Endodermal cell (in vitro differentiated cells): ENCODE results near the gene KCNAB2. TPM values are rescaled to one million over a fixed set of nuclear protein-coding genes. Genes with fewer than 3 reads are reported as not detected.

ENCODE experiments used
- DNase-seq: peaks from one replicate; pipeline ENCODE4 v3.0.0-alpha.2; 2017
- H3K27ac ChIP-seq: 2 replicates; pipeline ENCODE4 v1.5.1; 2013; ENCODE audit warnings: mild to moderate bottlenecking, low read depth, low read length, moderate library complexity
- H3K27me3 ChIP-seq: 2 replicates; pipeline ENCODE4 v1.6.1; 2013; ENCODE audit warnings: mild to moderate bottlenecking, low read length, moderate library complexity; ENCODE audit not compliant: insufficient read depth, control insufficient read depth, poor library complexity, severe bottlenecking
- H3K36me3 ChIP-seq: 2 replicates; pipeline ENCODE4 v1.7.0; 2013; ENCODE audit warnings: mild to moderate bottlenecking, low read length, moderate library complexity; ENCODE audit not compliant: control insufficient read depth, insufficient read depth
- H3K4me1 ChIP-seq: one replicate; pipeline ENCODE4 v1.7.0; 2013; ENCODE audit warnings: low read length; ENCODE audit not compliant: control insufficient read depth, insufficient read depth
- H3K4me3 ChIP-seq: 2 replicates; pipeline ENCODE4 v1.5.1; 2013; ENCODE audit warnings: mild to moderate bottlenecking, low read length, moderate library complexity
- H3K9ac ChIP-seq: 2 replicates; pipeline ENCODE4 v1.6.1; 2013; ENCODE audit warnings: mild to moderate bottlenecking, low read length, moderate library complexity; ENCODE audit not compliant: poor library complexity, severe bottlenecking; ENCODE audit errors: extremely low read depth
- H3K9me3 ChIP-seq: 2 replicates; pipeline ENCODE4 v1.6.1; 2013; ENCODE audit warnings: mild to moderate bottlenecking, low read length, moderate library complexity; ENCODE audit not compliant: control insufficient read depth
- H3K27ac Mint-ChIP-seq: 2 replicates; pipeline ENCODE4 v1.8.0; 2020; ENCODE audit warnings: mixed read lengths
- H3K27me3 Mint-ChIP-seq: 2 replicates; pipeline ENCODE4 v1.8.0; 2021; ENCODE audit warnings: mild to moderate bottlenecking, mixed read lengths; ENCODE audit not compliant: insufficient read depth
- H3K36me3 Mint-ChIP-seq: 2 replicates; pipeline ENCODE4 v1.8.0; 2020; ENCODE audit warnings: low read depth, mixed read lengths
- H3K4me1 Mint-ChIP-seq: 2 replicates; pipeline ENCODE4 v1.8.0; 2020; ENCODE audit warnings: mixed read lengths
- H3K4me3 Mint-ChIP-seq: 2 replicates; pipeline ENCODE4 v1.8.0; 2020; ENCODE audit warnings: mild to moderate bottlenecking, moderate library complexity, mixed read lengths
- H3K9me3 Mint-ChIP-seq: 2 replicates; pipeline ENCODE4 v1.8.0; 2020; ENCODE audit warnings: mild to moderate bottlenecking, mixed read lengths
- WGBS, 2 experiments: methylation state at CpG; one replicate each; pipeline versions ENCODE4 v1.1.5 to v1.1.7; 2013; ENCODE audit warnings: missing lambda C conversion rate in 2 of 2, mixed read lengths in 1 of 2; ENCODE audit not compliant: insufficient coverage in 1 of 2, insufficient read length in 1 of 2; 5-methylcytosine and 5-hydroxymethylcytosine counted together
- total RNA-seq, 2 donors: library from RNA; stranded (reverse); fragmentation: NEBNext Ultra II Directional in 1 of 2; extraction: Animal tissue kit (Norgen Biotek cat#: 25700) in 1 of 2; gene quantifications; 2 replicates in 1 of 2; 3 replicates in 1 of 2; pipeline ENCODE4 v1.2.1, GENCODE V29; 2021
- TF ChIP-seq, protein P1 (sequence below): fragments of 200-600 bp; sonication (generic); conservative IDR thresholded peaks from 2 replicates; pipeline ENCODE4 v1.5.0; 2021; ENCODE audit warnings: antibody characterized with exemption, mild to moderate bottlenecking

The KCNAB2 gene
- total RNA-seq, 2 donors from 2014 or later = 14.9 to 22.9 TPM

DNA sequence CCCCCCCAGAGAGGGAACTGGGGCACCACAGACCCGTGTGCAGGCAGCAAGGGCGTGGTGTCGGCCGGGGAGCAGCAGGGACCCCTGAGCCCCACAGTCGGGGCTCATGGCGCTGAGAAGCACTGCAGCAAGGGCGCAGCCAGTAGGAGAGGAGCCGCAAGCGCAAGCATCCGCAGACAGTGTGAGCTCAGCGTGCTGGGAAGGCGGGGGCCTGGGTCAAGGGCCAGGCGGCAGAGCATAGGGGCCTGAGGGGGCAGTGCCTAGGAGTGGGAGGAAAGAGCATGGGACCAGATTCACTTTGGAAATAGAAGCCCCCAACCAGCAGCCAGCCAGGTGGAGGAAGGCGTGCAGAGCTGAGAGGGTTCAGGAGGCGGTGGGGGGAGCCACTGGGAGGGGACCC lies 6.7 kb upstream of the KCNAB2 start:
- Histone ChIP-seq H3K36me3 (no peaks in the 10 kb centered on the region), H3K27ac (no peak overlapping the region), H3K27me3 (no peaks in the 10 kb centered on the region), H3K4me3 (no peak overlapping the region), H3K9ac (no peak overlapping the region), H3K4me1 (no peaks in the 10 kb centered on the region), H3K9me3 (no peaks in the 10 kb centered on the region)
- H3K27me3 Mint-ChIP-seq = no peaks in the 10 kb centered on the region
- H3K36me3 Mint-ChIP-seq = no peaks in the 10 kb centered on the region
- no peak for DNase-seq
- 93 to 96% methylated on average over 15 of the region's 15 CpGs for WGBS, 2 experiments
- TF ChIP-seq, protein P1, sequence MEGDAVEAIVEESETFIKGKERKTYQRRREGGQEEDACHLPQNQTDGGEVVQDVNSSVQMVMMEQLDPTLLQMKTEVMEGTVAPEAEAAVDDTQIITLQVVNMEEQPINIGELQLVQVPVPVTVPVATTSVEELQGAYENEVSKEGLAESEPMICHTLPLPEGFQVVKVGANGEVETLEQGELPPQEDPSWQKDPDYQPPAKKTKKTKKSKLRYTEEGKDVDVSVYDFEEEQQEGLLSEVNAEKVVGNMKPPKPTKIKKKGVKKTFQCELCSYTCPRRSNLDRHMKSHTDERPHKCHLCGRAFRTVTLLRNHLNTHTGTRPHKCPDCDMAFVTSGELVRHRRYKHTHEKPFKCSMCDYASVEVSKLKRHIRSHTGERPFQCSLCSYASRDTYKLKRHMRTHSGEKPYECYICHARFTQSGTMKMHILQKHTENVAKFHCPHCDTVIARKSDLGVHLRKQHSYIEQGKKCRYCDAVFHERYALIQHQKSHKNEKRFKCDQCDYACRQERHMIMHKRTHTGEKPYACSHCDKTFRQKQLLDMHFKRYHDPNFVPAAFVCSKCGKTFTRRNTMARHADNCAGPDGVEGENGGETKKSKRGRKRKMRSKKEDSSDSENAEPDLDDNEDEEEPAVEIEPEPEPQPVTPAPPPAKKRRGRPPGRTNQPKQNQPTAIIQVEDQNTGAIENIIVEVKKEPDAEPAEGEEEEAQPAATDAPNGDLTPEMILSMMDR = no peak
- H3K4me3 Mint-ChIP-seq = no peak overlapping the region
- H3K4me1 Mint-ChIP-seq = peaks cover 3% of the 10 kb centered on the region
- H3K27ac Mint-ChIP-seq = no peak overlapping the region
- H3K9me3 Mint-ChIP-seq = no peaks in the 10 kb centered on the region

DNA sequence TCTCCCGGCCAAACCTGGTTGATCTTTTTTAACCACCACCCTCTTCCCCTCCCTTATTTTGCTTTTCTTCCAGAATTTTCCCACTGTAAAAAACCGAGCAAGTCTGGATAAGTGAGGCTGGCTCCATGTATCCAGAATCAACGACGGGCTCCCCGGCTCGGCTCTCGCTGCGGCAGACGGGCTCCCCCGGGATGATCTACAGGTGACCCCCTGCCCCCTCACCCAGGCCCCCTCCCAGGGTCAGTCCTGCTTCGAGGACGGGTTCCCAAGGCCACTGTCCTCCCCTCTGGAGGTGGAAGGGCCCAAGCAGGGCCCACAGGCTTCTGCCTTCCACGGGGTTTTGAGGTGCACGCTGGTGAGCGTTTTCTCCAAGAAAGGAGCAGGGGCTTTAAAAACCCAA lies 5.2 kb upstream of the KCNAB2 start:
- no peak overlapping the region for H3K27ac ChIP-seq
- Mint-ChIP-seq H3K36me3 (no peaks in the 10 kb centered on the region), H3K27ac (no peak overlapping the region), H3K27me3 (no peaks in the 10 kb centered on the region), H3K4me3 (no peak overlapping the region), H3K9me3 (no peaks in the 10 kb centered on the region), H3K4me1 (peaks cover 3% of the 10 kb centered on the region)
- H3K9me3 ChIP-seq = no peaks in the 10 kb centered on the region
- 88 to 92% methylated on average over 13 to 15 of the region's 15 CpGs for WGBS, 2 experiments
- H3K9ac ChIP-seq = no peak overlapping the region
- no peaks in the 10 kb centered on the region for H3K36me3 ChIP-seq
- H3K27me3 ChIP-seq = no peaks in the 10 kb centered on the region
- H3K4me3 ChIP-seq = no peak overlapping the region
- DNase-seq = no peak
- TF ChIP-seq, protein P1 = no peak
- H3K4me1 ChIP-seq = no peaks in the 10 kb centered on the region

DNA sequence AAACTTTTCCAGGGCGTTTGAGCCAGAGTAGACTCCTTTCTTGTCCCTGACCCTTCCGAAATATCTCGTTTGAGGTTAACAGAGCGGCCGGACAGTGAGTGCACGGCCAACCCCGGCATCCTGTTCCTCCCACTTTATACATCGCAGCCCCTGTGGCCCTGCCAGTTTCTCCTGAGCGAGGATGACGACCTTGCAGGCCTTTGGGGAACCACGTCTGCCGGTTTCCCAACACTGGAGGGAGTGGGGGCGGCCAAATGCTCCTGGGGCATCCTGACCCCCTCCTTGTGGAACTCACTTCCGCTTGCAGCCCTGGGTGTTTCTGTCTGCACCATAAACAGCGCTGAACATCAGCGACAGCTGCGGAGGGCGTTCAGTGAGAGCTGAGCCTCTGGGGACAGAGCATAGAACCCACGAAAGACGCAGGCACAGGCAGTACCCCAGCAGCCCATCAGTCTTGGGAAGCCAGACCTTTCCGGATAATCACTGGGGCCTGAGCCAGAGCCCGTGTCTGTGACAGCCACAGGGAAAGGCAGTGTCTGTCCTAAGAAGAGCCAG lies 4.8 kb upstream of the KCNAB2 start:
- Histone ChIP-seq H3K27ac (no peak overlapping the region), H3K4me1 (no peaks in the 10 kb centered on the region), H3K27me3 (no peaks in the 10 kb centered on the region), H3K9me3 (no peaks in the 10 kb centered on the region), H3K9ac (no peak overlapping the region), H3K36me3 (no peaks in the 10 kb centered on the region), H3K4me3 (no peak overlapping the region)
- 91 to 95% methylated on average over 16 to 22 of the region's 22 CpGs for WGBS, 2 experiments
- Mint-ChIP-seq H3K4me3 (no peak overlapping the region), H3K9me3 (no peaks in the 10 kb centered on the region), H3K4me1 (peaks cover under 1% of the 10 kb centered on the region), H3K36me3 (no peaks in the 10 kb centered on the region), H3K27ac (no peak overlapping the region), H3K27me3 (no peaks in the 10 kb centered on the region)
- TF ChIP-seq, protein P1 = no peak
- DNase-seq = no peak
